Peyer's patch (tissue), 4 donors: ENCODE data around the gene HOXC6.

Experiments used
- POLR2A ChIP-seq, 2 donors: fragments of 450-650 bp; IDR thresholded peaks; one replicate each; pipeline ENCODE4 v1.5.1; 2017; ENCODE audit warnings: antibody characterized with exemption in 2 of 2, mild to moderate bottlenecking in 2 of 2, moderate library complexity in 2 of 2
- TF ChIP-seq, protein P1 (sequence below), 6 experiments: fragments of 450-650 bp in 4 of 6; fragments of 200-600 bp in 2 of 6; sonication (generic) in 1 of 6; IDR thresholded peaks; one replicate each; pipeline ENCODE4 v1.5.1; 2017 to 2019; ENCODE audit warnings: antibody characterized with exemption in 6 of 6, mild to moderate bottlenecking in 3 of 6, moderate library complexity in 1 of 6

DNA sequence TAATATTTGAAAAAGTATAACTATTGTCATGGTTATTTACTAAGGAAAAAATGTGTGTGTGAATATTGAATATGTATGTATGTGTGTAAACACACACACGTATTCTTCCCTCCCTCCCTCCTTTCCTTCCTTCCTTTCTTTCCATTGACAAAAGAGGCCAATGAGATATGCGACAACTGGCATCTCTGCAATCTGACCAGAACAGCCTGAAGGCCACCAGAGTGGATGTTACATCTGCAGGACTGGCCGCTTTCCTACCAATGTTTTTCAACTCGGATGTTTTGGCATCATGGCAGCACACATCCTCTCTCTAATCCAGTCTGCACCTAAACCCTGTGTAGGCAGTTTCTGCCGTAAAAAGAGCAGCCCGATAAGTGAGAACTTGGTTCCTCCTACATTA is 46.1 kb downstream of the HOXC6 start:
- TF ChIP-seq, protein P1, sequence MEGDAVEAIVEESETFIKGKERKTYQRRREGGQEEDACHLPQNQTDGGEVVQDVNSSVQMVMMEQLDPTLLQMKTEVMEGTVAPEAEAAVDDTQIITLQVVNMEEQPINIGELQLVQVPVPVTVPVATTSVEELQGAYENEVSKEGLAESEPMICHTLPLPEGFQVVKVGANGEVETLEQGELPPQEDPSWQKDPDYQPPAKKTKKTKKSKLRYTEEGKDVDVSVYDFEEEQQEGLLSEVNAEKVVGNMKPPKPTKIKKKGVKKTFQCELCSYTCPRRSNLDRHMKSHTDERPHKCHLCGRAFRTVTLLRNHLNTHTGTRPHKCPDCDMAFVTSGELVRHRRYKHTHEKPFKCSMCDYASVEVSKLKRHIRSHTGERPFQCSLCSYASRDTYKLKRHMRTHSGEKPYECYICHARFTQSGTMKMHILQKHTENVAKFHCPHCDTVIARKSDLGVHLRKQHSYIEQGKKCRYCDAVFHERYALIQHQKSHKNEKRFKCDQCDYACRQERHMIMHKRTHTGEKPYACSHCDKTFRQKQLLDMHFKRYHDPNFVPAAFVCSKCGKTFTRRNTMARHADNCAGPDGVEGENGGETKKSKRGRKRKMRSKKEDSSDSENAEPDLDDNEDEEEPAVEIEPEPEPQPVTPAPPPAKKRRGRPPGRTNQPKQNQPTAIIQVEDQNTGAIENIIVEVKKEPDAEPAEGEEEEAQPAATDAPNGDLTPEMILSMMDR (IDR thresholded peaks at IDR 0.05), result no peak
- no peak for TF ChIP-seq POLR2A (IDR thresholded peaks at IDR 0.05)
